ENCODE data around the gene TNKS2. TPM values are rescaled to one million over a fixed set of nuclear protein-coding genes. Genes with fewer than 3 reads are reported as not detected.

TNKS2 gene
- total and polyA plus RNA-seq, 3 donors from 2014 or later, result 23.4 to 36.1 (median 31.3) TPM

GRCh38 chr10:91907033-91907594 is 108.9 kb downstream of the TNKS2 start:
- Histone ChIP-seq H3K4me3 (no peak overlapping the region), H3K27ac (no peak overlapping the region), H3K36me3 (ENCODE audit: low read depth, missing control alignments) (no peaks in the 10 kb centered on the region), H3K4me1 (peaks cover 7% of the 10 kb centered on the region), H3K9me3 (no peaks in the 10 kb centered on the region), H3K27me3 (no peaks in the 10 kb centered on the region)
- TF ChIP-seq CTCF (IDR thresholded peaks at IDR 0.05) (no peak), POLR2A (IDR thresholded peaks at IDR 0.05) (no peak)
- intact Hi-C loops (cut with DNase I; ENCODE audit: low total_unique reads), result loop anchor here (5.0 kb wide), 1 partner anchor 150 kb away; no protein-coding TSS in a partner anchor
- 69 to 71% methylated on average over 5 of the region's 5 CpGs for whole genome bisulfite sequencing, 2 donors
- DNase-seq, result no peak

- no peaks in the 10 kb centered on the region for H3K27me3 ChIP-seq
- H3K27ac ChIP-seq, result peak overlapping the region in 1 of 2 donors; percentile 52
- no peaks in the 10 kb centered on the region for H3K9me3 ChIP-seq
- 4% methylated on average over 14 to 18 of the region's 18 CpGs for WGBS, 2 donors
- H3K4me1 ChIP-seq, result peaks cover 7% of the 10 kb centered on the region
- no peak for TF ChIP-seq POLR2A (IDR thresholded peaks at IDR 0.05)
- TF ChIP-seq CTCF (IDR thresholded peaks at IDR 0.05), result no peak
- no peak for DNase-seq
- no peaks in the 10 kb centered on the region for H3K36me3 ChIP-seq (ENCODE audit: low read depth, missing control alignments)
- peak overlapping the region; percentile 75 to 82 for H3K4me3 ChIP-seq
- intact Hi-C loops (cut with DNase I; ENCODE audit: low total_unique reads), result loop anchor here (5.0 kb wide), 1 partner anchor 151 kb away; no protein-coding TSS in a partner anchor
These were observed 109.7 kb downstream of the TNKS2 start for GRCh38 chr10:91907914-91908336.

GRCh38 chr10:91908337-91909116 is 110.3 kb downstream of the TNKS2 start:
- intact Hi-C loops (cut with DNase I; ENCODE audit: low total_unique reads), result loop anchor here (5.0 kb wide), 1 partner anchor 151 kb away; no protein-coding TSS in a partner anchor
- 0 to 1% methylated on average over 2 to 59 of the region's 93 CpGs for WGBS, 2 donors
- TF ChIP-seq CTCF (IDR thresholded peaks at IDR 0.05) (peak in 1 of 3 experiments; percentile 21), POLR2A (IDR thresholded peaks at IDR 0.05) (no peak)
- Histone ChIP-seq H3K27me3 (no peaks in the 10 kb centered on the region), H3K27ac (peak overlapping the region in 1 of 2 donors; percentile 52), H3K4me3 (peak overlapping the region; percentile 75 to 82), H3K9me3 (no peaks in the 10 kb centered on the region), H3K36me3 (ENCODE audit: low read depth, missing control alignments) (no peaks in the 10 kb centered on the region), H3K4me1 (peaks cover 7% of the 10 kb centered on the region)
- peak; percentile 83 for DNase-seq

GRCh38 chr10:91909117-91909677 is 111.0 kb downstream of the TNKS2 start, which contains the start of gene FGFBP3:
Gene FGFBP3 (minus strand): TSS chr10:91909486. CDS start chr10:91908969, 517 bp downstream.
- no peaks in the 10 kb centered on the region for H3K9me3 ChIP-seq
- H3K27me3 ChIP-seq, result no peaks in the 10 kb centered on the region
- intact Hi-C loops (cut with DNase I; ENCODE audit: low total_unique reads), result loop anchor here (5.0 kb wide), 1 partner anchor 152 kb away; no protein-coding TSS in a partner anchor
- H3K27ac ChIP-seq, result peak within 1 kb of the TSS in 1 of 2 donors; percentile 52
- DNase-seq, result peak; percentile 43
- peak within 1 kb of the TSS; percentile 75 to 82 for H3K4me3 ChIP-seq
- TF ChIP-seq POLR2A (IDR thresholded peaks at IDR 0.05), result no peak
- no peak for TF ChIP-seq CTCF (IDR thresholded peaks at IDR 0.05)
- H3K36me3 ChIP-seq (ENCODE audit: low read depth, missing control alignments), result no peaks in the 10 kb centered on the region
- H3K4me1 ChIP-seq, result peaks cover 7% of the 10 kb centered on the region
- WGBS, 2 donors, result 0% methylated on average over 19 of the region's 19 CpGs
